ENCODE measurements around the gene IKZF1.

IKZF1 gene

GRCh38 chr7:50351267-50351666 is 46.8 kb downstream of the IKZF1 start:
- H3K9ac ChIP-seq: no peak overlapping the region
- peaks cover 59% of the 10 kb centered on the region for H3K4me1 ChIP-seq
- peak overlapping the region; percentile 21 for H3K4me2 ChIP-seq
- H4K20me1 ChIP-seq: peaks cover 100% of the 10 kb centered on the region
- H3K27me3 ChIP-seq: no peaks in the 10 kb centered on the region
- H3K9me3 ChIP-seq: no peaks in the 10 kb centered on the region
- 0 out of 2 replicates have a peak overlapping the region, but pooled peaks have one; percentile 25 for H3K27ac ChIP-seq
- no peak overlapping the region for H3K4me3 ChIP-seq
- TF ChIP-seq Cebpa-rat (IDR thresholded peaks at IDR 0.05): no peak
- H3K36me3 ChIP-seq: peaks cover 99% of the 10 kb centered on the region

- Histone ChIP-seq H4K20me1 (peaks cover 99% of the 10 kb centered on the region), H3K4me2 (no peak overlapping the region), H3K36me3 (peaks cover 99% of the 10 kb centered on the region), H3K4me3 (no peak overlapping the region), H3K27me3 (no peaks in the 10 kb centered on the region), H3K9me3 (no peaks in the 10 kb centered on the region), H3K4me1 (peaks cover 54% of the 10 kb centered on the region), H3K9ac (no peak overlapping the region), H3K27ac (no peak overlapping the region)
- TF ChIP-seq Cebpa-rat (IDR thresholded peaks at IDR 0.05): no peak
Observed at GRCh38 chr7:50352282-50352681, 47.8 kb downstream of the IKZF1 start.

GRCh38 chr7:50352751-50353150 is 48.2 kb downstream of the IKZF1 start:
- Histone ChIP-seq H4K20me1 (peaks cover 98% of the 10 kb centered on the region), H3K9ac (no peak overlapping the region), H3K4me2 (no peak overlapping the region), H3K36me3 (peaks cover 99% of the 10 kb centered on the region), H3K27me3 (no peaks in the 10 kb centered on the region), H3K9me3 (no peaks in the 10 kb centered on the region), H3K4me1 (peaks cover 52% of the 10 kb centered on the region), H3K27ac (0 out of 2 replicates have a peak overlapping the region, but pooled peaks have one; percentile 12), H3K4me3 (no peak overlapping the region)
- TF ChIP-seq Cebpa-rat (IDR thresholded peaks at IDR 0.05): no peak

- Histone ChIP-seq H3K36me3 (peaks cover 99% of the 10 kb centered on the region), H3K9ac (no peak overlapping the region), H4K20me1 (peaks cover 98% of the 10 kb centered on the region), H3K4me1 (peaks cover 48% of the 10 kb centered on the region), H3K4me3 (no peak overlapping the region), H3K27me3 (no peaks in the 10 kb centered on the region), H3K4me2 (no peak overlapping the region), H3K9me3 (no peaks in the 10 kb centered on the region), H3K27ac (0 out of 2 replicates have a peak overlapping the region, but pooled peaks have one; percentile 12)
- TF ChIP-seq Cebpa-rat (IDR thresholded peaks at IDR 0.05): no peak
Observed at GRCh38 chr7:50353201-50353600, 48.7 kb downstream of the IKZF1 start.

GRCh38 chr7:50353894-50354595 is 49.5 kb downstream of the IKZF1 start:
- Histone ChIP-seq H3K4me3 (no peak overlapping the region), H3K4me1 (peaks cover 39% of the 10 kb centered on the region), H3K4me2 (no peak overlapping the region), H3K36me3 (peaks cover 99% of the 10 kb centered on the region), H4K20me1 (peaks cover 98% of the 10 kb centered on the region), H3K9me3 (no peaks in the 10 kb centered on the region), H3K27ac (no peak overlapping the region), H3K27me3 (no peaks in the 10 kb centered on the region), H3K9ac (no peak overlapping the region)
- TF ChIP-seq Cebpa-rat (IDR thresholded peaks at IDR 0.05): no peak

- no peak overlapping the region for H3K4me2 ChIP-seq
- TF ChIP-seq Cebpa-rat (IDR thresholded peaks at IDR 0.05): no peak
- peaks cover 99% of the 10 kb centered on the region for H3K36me3 ChIP-seq
- no peak overlapping the region for H3K27ac ChIP-seq
- peaks cover 35% of the 10 kb centered on the region for H3K4me1 ChIP-seq
- no peaks in the 10 kb centered on the region for H3K9me3 ChIP-seq
- H3K27me3 ChIP-seq: no peaks in the 10 kb centered on the region
- no peak overlapping the region for H3K9ac ChIP-seq
- H3K4me3 ChIP-seq: no peak overlapping the region
- peaks cover 98% of the 10 kb centered on the region for H4K20me1 ChIP-seq
Observed at GRCh38 chr7:50355817-50356178, 51.3 kb downstream of the IKZF1 start.

GRCh38 chr7:50356212-50356944 is 51.9 kb downstream of the IKZF1 start:
- Histone ChIP-seq H3K9me3 (no peaks in the 10 kb centered on the region), H3K4me2 (no peak overlapping the region), H3K4me1 (peaks cover 35% of the 10 kb centered on the region), H3K9ac (no peak overlapping the region), H3K27ac (no peak overlapping the region), H3K27me3 (no peaks in the 10 kb centered on the region), H4K20me1 (peaks cover 95% of the 10 kb centered on the region), H3K4me3 (no peak overlapping the region), H3K36me3 (peaks cover 99% of the 10 kb centered on the region)
- TF ChIP-seq Cebpa-rat (IDR thresholded peaks at IDR 0.05): no peak

GRCh38 chr7:50356945-50357268 is 52.4 kb downstream of the IKZF1 start:
- Histone ChIP-seq H3K27me3 (no peaks in the 10 kb centered on the region), H3K9me3 (no peaks in the 10 kb centered on the region), H3K4me2 (no peak overlapping the region), H3K27ac (no peak overlapping the region), H3K4me3 (no peak overlapping the region), H3K36me3 (peaks cover 99% of the 10 kb centered on the region), H3K4me1 (peaks cover 35% of the 10 kb centered on the region), H4K20me1 (peaks cover 95% of the 10 kb centered on the region), H3K9ac (no peak overlapping the region)
- no peak for TF ChIP-seq Cebpa-rat (IDR thresholded peaks at IDR 0.05)

GRCh38 chr7:50357426-50357825 is 52.9 kb downstream of the IKZF1 start:
- Histone ChIP-seq H4K20me1 (peaks cover 95% of the 10 kb centered on the region), H3K9me3 (no peaks in the 10 kb centered on the region), H3K4me1 (peaks cover 37% of the 10 kb centered on the region), H3K4me2 (no peak overlapping the region), H3K9ac (no peak overlapping the region), H3K4me3 (no peak overlapping the region), H3K27me3 (no peaks in the 10 kb centered on the region), H3K36me3 (peaks cover 99% of the 10 kb centered on the region), H3K27ac (no peak overlapping the region)
- no peak for TF ChIP-seq Cebpa-rat (IDR thresholded peaks at IDR 0.05)

- H3K4me2 ChIP-seq: no peak overlapping the region
- H3K9me3 ChIP-seq: no peaks in the 10 kb centered on the region
- no peaks in the 10 kb centered on the region for H3K27me3 ChIP-seq
- TF ChIP-seq Cebpa-rat (IDR thresholded peaks at IDR 0.05): no peak
- 0 out of 2 replicates have a peak overlapping the region, but pooled peaks have one; percentile 5 for H3K27ac ChIP-seq
- H3K9ac ChIP-seq: no peak overlapping the region
- peaks cover 41% of the 10 kb centered on the region for H3K4me1 ChIP-seq
- H3K36me3 ChIP-seq: peaks cover 99% of the 10 kb centered on the region
- no peak overlapping the region for H3K4me3 ChIP-seq
- peaks cover 95% of the 10 kb centered on the region for H4K20me1 ChIP-seq
Observed at GRCh38 chr7:50358041-50358705, 53.7 kb downstream of the IKZF1 start.

Measured in BLaER1 (cell line).